H7 (cell line): ENCODE data around the gene DAPK1. TPM values are rescaled to one million over a fixed set of nuclear protein-coding genes. Genes with fewer than 3 reads are reported as not detected.
"Not testable (repeated sequence)": the region's sequence is repeated elsewhere in the genome, so short reads cannot be mapped to it uniquely, and the experiment has no call there.

Experiments used
- DNase-seq: peaks from one replicate; pipeline ENCODE4 v3.0.0; 2012
- H3K27me3 ChIP-seq: 2 replicates; pipeline ENCODE4 v1.6.0; 2011; ENCODE audit warnings: mild to moderate bottlenecking, low read length; ENCODE audit not compliant: control insufficient read depth, insufficient read depth
- H3K36me3 ChIP-seq: replicated peaks from 2 replicates; pipeline ENCODE4 v1.5.1; 2011; ENCODE audit warnings: low read length; ENCODE audit not compliant: control insufficient read depth, insufficient read depth
- H3K4me3 ChIP-seq: 2 replicates; pipeline ENCODE4 v1.5.1; 2011; ENCODE audit warnings: low read depth, mild to moderate bottlenecking, control low read depth, low read length, moderate library complexity; ENCODE audit not compliant: insufficient read depth
- total RNA-seq: library from RNA; depleted of rRNA; stranded (reverse); fragments of >200 nt; shearing (Covaris generic); gene quantifications from 2 replicates; pipeline ENCODE4 v1.2.3, GENCODE V29; 2014

DAPK1 gene
- total RNA-seq, 1 experiment from 2014 or later, result 48.8 TPM

- no peak for DNase-seq
- no peaks in the 10 kb centered on the region for H3K27me3 ChIP-seq
- no peaks in the 10 kb centered on the region for H3K36me3 ChIP-seq
- no peak overlapping the region for H3K4me3 ChIP-seq
Measured at GRCh38 chr9:87534957-87535356, 37.3 kb downstream of the DAPK1 start.

DNA sequence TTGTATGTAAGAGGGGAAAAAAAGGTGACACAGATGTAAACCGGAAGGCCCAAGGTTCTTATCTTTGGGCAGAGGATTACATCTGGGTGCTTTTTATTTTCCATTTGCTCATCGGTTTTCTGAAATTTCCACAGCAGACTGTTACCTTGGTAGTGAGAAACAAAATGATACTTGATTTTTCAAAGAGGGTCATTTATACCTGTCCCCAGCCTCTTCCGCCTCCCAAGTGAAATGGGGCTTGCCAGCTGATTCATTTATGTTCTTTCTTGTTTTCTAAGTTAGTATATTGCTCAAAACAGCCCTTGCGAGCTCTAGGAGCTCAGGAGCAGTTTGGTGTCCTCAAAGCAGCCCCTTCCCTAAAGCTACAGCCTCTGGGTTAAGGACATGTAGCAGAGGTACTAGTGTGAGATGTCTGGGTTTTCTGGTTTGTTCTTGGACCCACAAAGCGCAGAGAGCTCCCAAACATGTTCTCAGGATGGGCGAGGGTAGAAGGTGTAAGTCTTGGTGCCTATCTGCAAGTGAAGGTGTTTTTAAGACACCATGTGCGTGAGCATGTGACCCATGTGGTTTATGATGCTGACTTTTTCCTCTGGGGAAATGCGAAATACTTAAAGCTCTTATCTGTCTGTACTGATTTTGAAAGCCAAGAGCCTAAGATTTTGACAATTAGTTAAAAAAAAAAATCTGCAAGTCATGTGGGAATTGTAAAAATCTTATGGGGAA, 38.3 kb downstream of the DAPK1 start:
- Histone ChIP-seq H3K4me3 (no peak overlapping the region), H3K27me3 (no peaks in the 10 kb centered on the region), H3K36me3 (no peaks in the 10 kb centered on the region)
- no peak for DNase-seq

- no peak for DNase-seq
- H3K36me3 ChIP-seq, result no peaks in the 10 kb centered on the region
- H3K27me3 ChIP-seq, result no peaks in the 10 kb centered on the region
- no peak overlapping the region for H3K4me3 ChIP-seq
Measured at GRCh38 chr9:87537625-87538024, 40.0 kb downstream of the DAPK1 start.

- H3K36me3 ChIP-seq, result no peaks in the 10 kb centered on the region
- H3K4me3 ChIP-seq, result no peak overlapping the region
- no peaks in the 10 kb centered on the region for H3K27me3 ChIP-seq
- no peak for DNase-seq
Measured at GRCh38 chr9:87540444-87541105, 42.9 kb downstream of the DAPK1 start.

DNA sequence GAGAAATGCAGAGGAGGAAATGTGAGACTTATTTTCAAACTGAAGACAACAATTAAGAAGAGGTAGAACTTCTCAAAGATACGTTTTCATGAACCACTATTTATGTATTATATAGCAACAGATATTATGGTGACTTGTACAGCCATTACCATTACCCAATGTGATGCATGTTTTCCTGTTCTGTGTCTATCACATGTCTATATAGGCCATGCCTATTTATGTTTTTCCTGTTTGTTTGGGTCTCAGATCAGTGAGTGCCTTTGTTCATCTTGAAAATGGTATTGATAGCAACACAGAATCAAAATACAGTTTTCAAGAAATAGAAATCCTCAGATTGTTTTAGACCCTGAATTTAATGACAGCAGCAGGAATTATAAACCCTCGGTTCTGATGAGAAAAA, 44.0 kb downstream of the DAPK1 start:
- DNase-seq, result no peak
- no peak overlapping the region for H3K4me3 ChIP-seq
- no peaks in the 10 kb centered on the region for H3K27me3 ChIP-seq
- H3K36me3 ChIP-seq, result no peaks in the 10 kb centered on the region

DNA sequence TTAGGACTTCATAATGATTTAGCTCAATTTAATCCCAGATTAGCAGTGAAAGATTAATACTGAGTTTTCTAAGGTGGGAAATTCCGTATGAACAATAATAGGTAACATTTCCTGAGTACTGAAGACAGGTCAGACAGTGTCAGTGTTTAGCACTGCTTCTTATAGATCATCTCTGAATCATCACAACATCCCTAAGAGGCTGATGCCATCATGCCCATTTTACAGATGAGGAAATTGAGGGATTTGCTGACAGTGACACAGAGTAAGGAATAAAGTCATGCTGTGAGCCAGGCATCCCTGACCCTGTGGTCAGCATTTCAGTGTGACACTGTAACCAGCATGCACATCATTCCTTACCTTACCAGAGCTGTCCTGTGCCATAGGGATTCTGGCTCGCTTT, 44.5 kb downstream of the DAPK1 start:
- H3K36me3 ChIP-seq, result no peaks in the 10 kb centered on the region
- no peak overlapping the region for H3K4me3 ChIP-seq

DNA sequence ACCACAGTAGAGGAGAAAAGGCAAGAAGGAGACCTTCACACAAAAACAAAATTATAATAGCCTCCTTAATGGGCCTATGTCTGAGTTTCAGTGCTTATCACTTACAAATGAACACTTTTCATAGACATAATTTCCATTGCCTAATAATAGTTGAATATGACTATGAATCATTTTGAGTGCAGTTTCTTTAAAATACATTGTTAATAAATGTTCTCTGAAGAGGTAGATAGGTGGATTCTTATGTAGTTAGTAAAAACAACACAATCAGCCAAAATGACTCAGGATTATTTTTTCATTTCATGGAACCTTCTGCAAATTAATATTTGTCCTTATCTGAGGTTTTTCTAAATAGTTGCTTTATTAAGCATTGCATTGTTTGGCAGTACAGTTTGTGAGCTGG, 45.6 kb downstream of the DAPK1 start:
- Histone ChIP-seq H3K27me3 (no peaks in the 10 kb centered on the region), H3K36me3 (no peaks in the 10 kb centered on the region), H3K4me3 (no peak overlapping the region)
- no peak for DNase-seq

More for the DNA sequence above, 44.5 kb downstream of the DAPK1 start:
- H3K27me3 ChIP-seq, result no peaks in the 10 kb centered on the region
- DNase-seq, result no peak

- Histone ChIP-seq H3K4me3 (no peak overlapping the region), H3K36me3 (no peaks in the 10 kb centered on the region), H3K27me3 (no peaks in the 10 kb centered on the region)
- DNase-seq, result no peak
Measured at GRCh38 chr9:87545858-87546257, 48.2 kb downstream of the DAPK1 start.

- Histone ChIP-seq H3K4me3 (no peak overlapping the region), H3K27me3 (no peaks in the 10 kb centered on the region), H3K36me3 (no peaks in the 10 kb centered on the region)
- DNase-seq, result no peak
Measured at GRCh38 chr9:87546704-87547103, 49.0 kb downstream of the DAPK1 start.

- DNase-seq, result no peak
- Histone ChIP-seq H3K27me3 (no peaks in the 10 kb centered on the region), H3K4me3 (no peak overlapping the region), H3K36me3 (no peaks in the 10 kb centered on the region)
Measured at GRCh38 chr9:87547671-87548081, 50.0 kb downstream of the DAPK1 start.

- DNase-seq, result no peak
- Histone ChIP-seq H3K36me3 (no peaks in the 10 kb centered on the region), H3K27me3 (no peaks in the 10 kb centered on the region), H3K4me3 (no peak overlapping the region)
Measured at GRCh38 chr9:87548159-87548558, 50.5 kb downstream of the DAPK1 start.

DNA sequence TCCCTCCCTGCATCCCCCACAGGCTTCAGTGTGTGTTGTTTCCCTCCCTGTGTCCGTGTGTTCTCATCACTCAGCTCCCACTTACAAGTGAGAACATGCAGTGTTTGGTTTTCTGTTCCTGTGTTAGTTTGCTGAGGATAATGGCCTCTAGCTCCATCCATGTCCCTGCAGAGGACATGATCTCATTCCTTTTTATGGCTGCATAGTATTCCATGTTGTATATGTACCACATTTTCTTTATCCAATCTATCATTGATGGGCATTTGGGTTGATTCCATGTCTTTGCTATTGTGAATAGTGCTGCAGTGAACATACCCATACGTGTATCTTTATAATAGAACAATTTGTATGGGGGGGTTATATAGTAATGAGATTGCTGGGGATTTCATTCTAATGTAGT, 51.4 kb downstream of the DAPK1 start:
- H3K36me3 ChIP-seq, DNase-seq: not testable (repeated sequence)

GRCh38 chr9:87549791-87550190, 52.1 kb downstream of the DAPK1 start:
- no peaks in the 10 kb centered on the region for H3K36me3 ChIP-seq
- DNase-seq, result no peak
- no peaks in the 10 kb centered on the region for H3K27me3 ChIP-seq
- no peak overlapping the region for H3K4me3 ChIP-seq

More for the DNA sequence above, 51.4 kb downstream of the DAPK1 start:
- H3K27me3 ChIP-seq, H3K4me3 ChIP-seq: not testable (repeated sequence)

DNA sequence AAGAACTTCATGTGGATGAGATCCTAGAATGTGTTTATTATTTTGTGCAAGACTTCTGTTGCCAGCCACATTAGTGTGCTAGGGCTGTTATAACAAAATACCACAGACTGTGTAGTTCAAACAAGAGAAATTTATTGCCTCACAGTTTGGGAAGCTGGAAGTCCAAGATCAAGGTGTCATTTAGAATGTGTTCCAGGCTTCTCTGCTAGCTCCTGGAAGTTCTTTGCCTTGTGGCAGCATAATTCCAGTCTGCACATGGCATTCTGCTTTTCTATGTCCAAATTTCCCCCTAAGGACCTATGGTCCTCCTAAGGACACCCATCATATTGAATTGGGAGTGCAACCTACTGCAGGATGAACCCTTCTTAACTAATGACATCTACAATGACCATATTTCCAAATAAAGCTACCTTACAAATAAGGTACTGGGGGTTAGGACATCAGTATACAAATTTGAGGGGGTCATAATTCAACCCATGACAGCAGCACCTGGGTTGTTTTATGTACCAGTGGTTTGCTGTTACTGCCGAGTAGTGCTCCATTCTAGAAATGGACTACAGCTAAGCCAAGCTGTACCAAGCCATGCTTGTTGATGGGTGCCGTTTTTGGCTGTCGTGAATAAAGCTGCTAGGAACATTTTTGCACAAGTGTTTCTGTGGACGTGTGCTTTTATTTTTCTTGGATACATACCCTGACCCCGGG, 52.7 kb downstream of the DAPK1 start:
- no peak overlapping the region for H3K4me3 ChIP-seq
- no peak for DNase-seq
- no peaks in the 10 kb centered on the region for H3K27me3 ChIP-seq
- H3K36me3 ChIP-seq, result no peaks in the 10 kb centered on the region

GRCh38 chr9:87551772-87552217, 54.1 kb downstream of the DAPK1 start:
- H3K27me3 ChIP-seq, result no peaks in the 10 kb centered on the region
- DNase-seq, result no peak
- H3K36me3 ChIP-seq, result no peaks in the 10 kb centered on the region
- no peak overlapping the region for H3K4me3 ChIP-seq
